Vagina (tissue), 2 donors: ENCODE measurements around the gene AVPR1B. TPM values are rescaled to one million over a fixed set of nuclear protein-coding genes. Genes with fewer than 3 reads are reported as not detected.
A peak's percentile ranks its signal among the peaks of the same experiment; 100 is the strongest.

ENCODE experiments used
- DNase-seq, 2 donors: peaks; one replicate each; pipeline ENCODE4 v3.0.0-alpha.2; 2017; ENCODE audit errors: extremely low spot score in 2 of 2
- H3K27ac ChIP-seq: fragments of 200-600 bp; sonication (generic); one replicate; pipeline ENCODE4 v1.5.1; 2019
- H3K27me3 ChIP-seq: fragments of 200-600 bp; sonication (generic); one replicate; pipeline ENCODE4 v1.5.1; 2019
- H3K36me3 ChIP-seq, 2 donors: fragments of 200-600 bp; sonication (generic); one replicate each; pipeline ENCODE4 v1.5.1; 2017 to 2019
- H3K4me1 ChIP-seq: fragments of 200-600 bp; sonication (generic); one replicate; pipeline ENCODE4 v1.5.1; 2019
- H3K4me3 ChIP-seq, 2 donors: fragments of 200-600 bp; sonication (generic); 1 replicate in 1 of 2; 2 replicates in 1 of 2; pipeline ENCODE4 v1.5.1; 2016 to 2019
- H3K9me3 ChIP-seq: fragments of 200-600 bp; sonication (generic); one replicate; pipeline ENCODE4 v1.5.1; 2019
- CTCF ChIP-seq, 3 experiments: fragments of 450-650 bp in 2 of 3; fragments of 200-600 bp in 1 of 3; sonication (generic) in 1 of 3; IDR thresholded peaks; one replicate each; pipeline ENCODE4 v1.5.1; 2017 to 2019; ENCODE audit warnings: antibody characterized with exemption in 3 of 3, mild to moderate bottlenecking in 2 of 3, moderate library complexity in 2 of 3
- POLR2A ChIP-seq, 2 donors: fragments of 450-650 bp; IDR thresholded peaks; one replicate each; pipeline ENCODE4 v1.6.1; 2017; ENCODE audit warnings: antibody characterized with exemption in 2 of 2, mild to moderate bottlenecking in 2 of 2, moderate library complexity in 2 of 2
- POLR2AphosphoS5 ChIP-seq, 2 donors: sonication (generic); formaldehyde crosslinking; IDR thresholded peaks; one replicate each; pipeline ENCODE4 v1.9.0; 2017; ENCODE audit warnings: antibody characterized with exemption in 2 of 2, mild to moderate bottlenecking in 2 of 2, low read depth in 1 of 2; ENCODE audit not compliant: insufficient read depth in 1 of 2
- intact Hi-C: fragments of 100-400 bp; cut with DNase I; formaldehyde crosslinking; loops from one replicate; pipeline ENCODE4 v1.15.1; 2023
- total RNA-seq: library from RNA; depleted of rRNA; stranded (reverse); fragments of >200 nt; gene quantifications from one replicate; pipeline ENCODE4 v1.2.3, GENCODE V29; 2016

AVPR1B gene
- total RNA-seq, 1 donor from 2014 or later, result not detected

- Histone ChIP-seq H3K4me3 (no peak overlapping the region), H3K27ac (no peak overlapping the region), H3K9me3 (no peaks in the 10 kb centered on the region), H3K27me3 (no peaks in the 10 kb centered on the region), H3K4me1 (peaks cover 7% of the 10 kb centered on the region), H3K36me3 (no peaks in the 10 kb centered on the region)
- TF ChIP-seq CTCF (IDR thresholded peaks at IDR 0.05) (no peak), POLR2AphosphoS5 (IDR thresholded peaks at IDR 0.05; ENCODE audit: insufficient read depth in 1 of 2, low read depth in 1 of 2) (no peak)
- no peak for DNase-seq
- intact Hi-C loops, result no loop called here
Observed at GRCh38 chr1:206079135-206079534, 38.1 kb downstream of the AVPR1B start.

- Histone ChIP-seq H3K36me3 (no peaks in the 10 kb centered on the region), H3K4me1 (peaks cover 7% of the 10 kb centered on the region), H3K9me3 (no peaks in the 10 kb centered on the region), H3K27ac (no peak overlapping the region), H3K4me3 (no peak overlapping the region), H3K27me3 (no peaks in the 10 kb centered on the region)
- TF ChIP-seq POLR2AphosphoS5 (IDR thresholded peaks at IDR 0.05; ENCODE audit: insufficient read depth in 1 of 2, low read depth in 1 of 2) (peak in 1 of 2 donors; percentile 36), POLR2A (IDR thresholded peaks at IDR 0.05) (no peak)
- intact Hi-C loops, result no loop called here
- DNase-seq, result no peak
Observed at GRCh38 chr1:206075786-206076755, 41.1 kb downstream of the AVPR1B start.

- no peak for DNase-seq
Observed at GRCh38 chr1:206074839-206075238, 42.3 kb downstream of the AVPR1B start.

GRCh38 chr1:206070627-206071304 lies 46.4 kb downstream of the AVPR1B start:
- Histone ChIP-seq H3K36me3 (no peaks in the 10 kb centered on the region), H3K9me3 (no peaks in the 10 kb centered on the region), H3K4me1 (peaks cover under 1% of the 10 kb centered on the region), H3K27me3 (no peaks in the 10 kb centered on the region), H3K4me3 (no peak overlapping the region), H3K27ac (no peak overlapping the region)
- no peak for DNase-seq
- no peak for TF ChIP-seq POLR2AphosphoS5 (IDR thresholded peaks at IDR 0.05; ENCODE audit: insufficient read depth in 1 of 2, low read depth in 1 of 2)
- no peak for TF ChIP-seq POLR2A (IDR thresholded peaks at IDR 0.05)
- no peak for TF ChIP-seq CTCF (IDR thresholded peaks at IDR 0.05)
- intact Hi-C loops, result no loop called here

More at GRCh38 chr1:206074839-206075238, 42.3 kb downstream of the AVPR1B start:
- Histone ChIP-seq H3K27me3 (no peaks in the 10 kb centered on the region), H3K4me3 (no peak overlapping the region), H3K27ac (no peak overlapping the region), H3K36me3 (no peaks in the 10 kb centered on the region), H3K9me3 (no peaks in the 10 kb centered on the region), H3K4me1 (peaks cover 7% of the 10 kb centered on the region)
- TF ChIP-seq CTCF (IDR thresholded peaks at IDR 0.05) (no peak), POLR2A (IDR thresholded peaks at IDR 0.05) (no peak)
- intact Hi-C loops, result no loop called here

GRCh38 chr1:206068314-206068713 lies 48.9 kb downstream of the AVPR1B start:
- DNase-seq, result no peak
- no peaks in the 10 kb centered on the region for H3K4me1 ChIP-seq
- no peak overlapping the region for H3K27ac ChIP-seq
- intact Hi-C loops, result no loop called here
- H3K9me3 ChIP-seq, result no peaks in the 10 kb centered on the region
- no peaks in the 10 kb centered on the region for H3K36me3 ChIP-seq
- TF ChIP-seq POLR2AphosphoS5 (IDR thresholded peaks at IDR 0.05; ENCODE audit: insufficient read depth in 1 of 2, low read depth in 1 of 2) (no peak), CTCF (IDR thresholded peaks at IDR 0.05) (no peak), POLR2A (IDR thresholded peaks at IDR 0.05) (no peak)
- no peaks in the 10 kb centered on the region for H3K27me3 ChIP-seq
- no peak overlapping the region for H3K4me3 ChIP-seq
